Panc1 (cell line): ENCODE results near the gene KCNE2. TPM values are rescaled to one million over a fixed set of nuclear protein-coding genes. Genes with fewer than 3 reads are reported as not detected.

Source experiments
- ATAC-seq: fragments of 200-7000 bp; cut with Tn5 transposase; 2 replicates; pipeline ENCODE4 v1.9.1; 2020; ENCODE audit warnings: mild to moderate bottlenecking, moderate library complexity
- BruUV-seq: library from RNA; stranded (reverse); fragments of 400-500 nt; replicated peaks from 2 replicates; lab custom pipeline; 2021; lab: Mats Ljungman, UMichigan
- CTCF ChIA-PET: fragments of 300-600 bp; sonication (Branson Sonifier 250); formaldehyde crosslinking; loops from one replicate; lab custom pipeline; 2022; ENCODE audit warnings: antibody characterized with exemption; lab: Charles Lee
- POLR2A ChIA-PET: fragments of 300-600 bp; sonication (Branson Sonifier 250); formaldehyde crosslinking; loops from one replicate; lab custom pipeline; 2022; ENCODE audit warnings: antibody characterized with exemption; lab: Charles Lee
- DNase-seq: peaks from one replicate; pipeline ENCODE4 v3.0.0-alpha.2; 2010; ENCODE audit warnings: low read depth, low spot score
- H3K27ac ChIP-seq: 2 replicates; pipeline ENCODE4 v1.5.1; 2011; ENCODE audit warnings: mild to moderate bottlenecking, low read length, inconsistent platforms
- H3K27me3 ChIP-seq: fragments of 200-500 bp; sonication (Bioruptor generic); 2 replicates; pipeline ENCODE4 v1.6.0; 2014; ENCODE audit warnings: low read length, inconsistent platforms; ENCODE audit not compliant: control insufficient read depth, insufficient read depth
- H3K36me3 ChIP-seq: fragments of 200-500 bp; sonication (Bioruptor generic); 2 replicates; pipeline ENCODE4 v1.5.1; 2014; ENCODE audit warnings: inconsistent platforms, mild to moderate bottlenecking, low read length, moderate library complexity; ENCODE audit not compliant: control insufficient read depth, insufficient read depth
- H3K4me1 ChIP-seq: 2 replicates; pipeline ENCODE4 v1.5.1; 2011; ENCODE audit warnings: inconsistent platforms, mild to moderate bottlenecking, low read length, moderate library complexity; ENCODE audit not compliant: control insufficient read depth, insufficient read depth
- H3K4me3 ChIP-seq, 2 experiments: 2 replicates each; pipeline ENCODE4 v1.5.1; 2011 to 2012; ENCODE audit warnings: low read depth in 2 of 2, low read length in 2 of 2, mild to moderate bottlenecking in 2 of 2, inconsistent platforms in 1 of 2, moderate library complexity in 1 of 2
- H3K9me3 ChIP-seq: fragments of 200-500 bp; sonication (Bioruptor generic); 2 replicates; pipeline ENCODE4 v1.5.1; 2014; ENCODE audit warnings: low read depth, mild to moderate bottlenecking, inconsistent platforms, low read length, moderate library complexity; ENCODE audit not compliant: control insufficient read depth, insufficient read depth
- CTCF ChIP-seq: fragments of 450-650 bp; IDR thresholded peaks from 2 replicates; pipeline ENCODE4 v1.5.1; 2017; ENCODE audit warnings: mild to moderate bottlenecking
- POLR2AphosphoS5 ChIP-seq: IDR thresholded peaks from 2 replicates; pipeline ENCODE4 v1.6.1; 2012; ENCODE audit warnings: mild to moderate bottlenecking, low read depth, low read length, moderate library complexity
- SIN3A ChIP-seq: IDR thresholded peaks from 2 replicates; pipeline ENCODE4 v1.6.1; 2012; ENCODE audit warnings: low read depth, mild to moderate bottlenecking, low read length, moderate library complexity, borderline replicate concordance; ENCODE audit not compliant: insufficient read depth
- TCF7L2 ChIP-seq: IDR thresholded peaks from 2 replicates; pipeline ENCODE4 v1.6.1; 2011; ENCODE audit warnings: mild to moderate bottlenecking, low read depth, low read length, inconsistent platforms
- in situ Hi-C: cut with HindIII; loops from 2 replicates; pipeline ENCODE4 v1.10.0; 2016; ENCODE audit warnings: low sequenced_read_pairs, low pct_unique_long_range_greater_than_20kb
- intact Hi-C: fragments of 100-400 bp; cut with micrococcal nuclease; formaldehyde crosslinking; loops from one replicate; pipeline ENCODE4 v1.10.0; 2022; ENCODE audit not compliant: unreplicated experiment
- total RNA-seq: library from RNA; stranded (reverse); gene quantifications from one replicate; pipeline ENCODE4 v1.2.1, GENCODE V29; 2021; ENCODE audit not compliant: unreplicated experiment
- TF ChIP-seq, protein P1 (sequence below), 2 experiments: IDR thresholded peaks; 2 replicates each; pipeline ENCODE4 v1.6.1; 2011 to 2012; ENCODE audit warnings: low read depth in 2 of 2, control low read depth in 1 of 2, low read length in 1 of 2, mild to moderate bottlenecking in 1 of 2, moderate library complexity in 1 of 2; ENCODE audit not compliant: insufficient read depth in 1 of 2

The KCNE2 gene
- total RNA-seq, 1 experiment from 2014 or later: not detected

DNA sequence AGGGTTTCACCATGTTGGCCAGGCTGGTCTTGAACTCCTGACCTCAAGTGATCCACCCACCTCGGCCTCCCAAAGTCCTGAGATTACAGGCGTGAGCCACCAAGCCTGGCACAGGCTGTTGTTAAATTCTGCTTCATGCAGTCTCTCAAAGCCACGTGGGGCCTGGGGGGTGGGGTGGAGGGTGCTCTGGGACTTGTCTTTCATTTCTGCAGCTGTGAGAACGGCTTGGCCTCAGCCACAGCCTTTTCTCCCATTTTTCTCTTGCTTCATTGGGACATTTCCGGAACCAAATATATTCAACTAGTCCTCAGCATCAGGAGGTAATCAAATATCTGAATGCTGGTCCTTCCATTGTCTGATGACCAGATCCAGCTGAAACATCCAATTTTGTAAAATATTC, 27.6 kb upstream of the KCNE2 start:
- no TSS peak for BruUV-seq
- intact Hi-C loops: no loop called here
- TF ChIP-seq, protein P1, sequence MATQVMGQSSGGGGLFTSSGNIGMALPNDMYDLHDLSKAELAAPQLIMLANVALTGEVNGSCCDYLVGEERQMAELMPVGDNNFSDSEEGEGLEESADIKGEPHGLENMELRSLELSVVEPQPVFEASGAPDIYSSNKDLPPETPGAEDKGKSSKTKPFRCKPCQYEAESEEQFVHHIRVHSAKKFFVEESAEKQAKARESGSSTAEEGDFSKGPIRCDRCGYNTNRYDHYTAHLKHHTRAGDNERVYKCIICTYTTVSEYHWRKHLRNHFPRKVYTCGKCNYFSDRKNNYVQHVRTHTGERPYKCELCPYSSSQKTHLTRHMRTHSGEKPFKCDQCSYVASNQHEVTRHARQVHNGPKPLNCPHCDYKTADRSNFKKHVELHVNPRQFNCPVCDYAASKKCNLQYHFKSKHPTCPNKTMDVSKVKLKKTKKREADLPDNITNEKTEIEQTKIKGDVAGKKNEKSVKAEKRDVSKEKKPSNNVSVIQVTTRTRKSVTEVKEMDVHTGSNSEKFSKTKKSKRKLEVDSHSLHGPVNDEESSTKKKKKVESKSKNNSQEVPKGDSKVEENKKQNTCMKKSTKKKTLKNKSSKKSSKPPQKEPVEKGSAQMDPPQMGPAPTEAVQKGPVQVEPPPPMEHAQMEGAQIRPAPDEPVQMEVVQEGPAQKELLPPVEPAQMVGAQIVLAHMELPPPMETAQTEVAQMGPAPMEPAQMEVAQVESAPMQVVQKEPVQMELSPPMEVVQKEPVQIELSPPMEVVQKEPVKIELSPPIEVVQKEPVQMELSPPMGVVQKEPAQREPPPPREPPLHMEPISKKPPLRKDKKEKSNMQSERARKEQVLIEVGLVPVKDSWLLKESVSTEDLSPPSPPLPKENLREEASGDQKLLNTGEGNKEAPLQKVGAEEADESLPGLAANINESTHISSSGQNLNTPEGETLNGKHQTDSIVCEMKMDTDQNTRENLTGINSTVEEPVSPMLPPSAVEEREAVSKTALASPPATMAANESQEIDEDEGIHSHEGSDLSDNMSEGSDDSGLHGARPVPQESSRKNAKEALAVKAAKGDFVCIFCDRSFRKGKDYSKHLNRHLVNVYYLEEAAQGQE (IDR thresholded peaks at IDR 0.05; ENCODE audit: insufficient read depth in 1 of 2, low read depth in 2 of 2, low read length in 1 of 2): no peak
- TF ChIP-seq CTCF: no peak
- TF ChIP-seq TCF7L2: no peak
- no peak for TF ChIP-seq SIN3A
- no peak for TF ChIP-seq POLR2AphosphoS5
- Histone ChIP-seq H3K4me1 (no peaks in the 10 kb centered on the region), H3K27ac (no peak overlapping the region), H3K9me3 (no peaks in the 10 kb centered on the region), H3K36me3 (no peaks in the 10 kb centered on the region), H3K27me3 (no peaks in the 10 kb centered on the region), H3K4me3 (no peak overlapping the region)
- CTCF ChIA-PET: no interaction called here
- no peak for DNase-seq
- no peak for ATAC-seq
- in situ Hi-C loops: no loop called here
- POLR2A ChIA-PET: no interaction called here

GRCh38 chr21:34336756-34337391, 26.9 kb upstream of the KCNE2 start:
- DNase-seq (no peak), ATAC-seq (no peak)
- no peaks in the 10 kb centered on the region for H3K36me3 ChIP-seq
- ChIA-PET CTCF (interaction anchor here (1.0 kb wide), 1 partner anchor 11 kb away, joined by 3 read pairs; no protein-coding TSS in a partner anchor), POLR2A (no interaction called here)
- in situ Hi-C loops: no loop called here
- TF ChIP-seq, protein P1 (IDR thresholded peaks at IDR 0.05; ENCODE audit: insufficient read depth in 1 of 2, low read depth in 2 of 2, low read length in 1 of 2): no peak
- TF ChIP-seq TCF7L2 (no peak), SIN3A (no peak), CTCF (no peak), POLR2AphosphoS5 (no peak)
- H3K27me3 ChIP-seq: no peaks in the 10 kb centered on the region
- H3K4me1 ChIP-seq: no peaks in the 10 kb centered on the region
- no peak overlapping the region for H3K27ac ChIP-seq
- H3K4me3 ChIP-seq: no peak overlapping the region
- no peaks in the 10 kb centered on the region for H3K9me3 ChIP-seq
- intact Hi-C loops: no loop called here
- no TSS peak for BruUV-seq
